Stimulated activated naive CD8-positive, alpha-beta T cell treated with anti-CD3 and anti-CD28 coated beads, Interleukin-15, amount 100 ng/mL, for 72 hours (primary cell): ENCODE results near the gene ARMC9.
A peak's percentile ranks its signal among the peaks of the same experiment; 100 is the strongest.

Source experiments
- ATAC-seq: fragments of 150-1000 bp; cut with Tn5 transposase; 2 replicates; pipeline ENCODE4 v1.10.0; 2021; ENCODE audit warnings: mild to moderate bottlenecking, moderate library complexity
- DNase-seq, 2 donors: peaks; one replicate each; pipeline ENCODE4 v3.0.0; 2021 to 2022
- H3K27ac Mint-ChIP-seq, 2 donors: one replicate each; pipeline ENCODE4 v1.8.0; 2022; ENCODE audit warnings: mild to moderate bottlenecking in 2 of 2, mixed read lengths in 2 of 2, moderate library complexity in 2 of 2
- H3K27me3 Mint-ChIP-seq: one replicate; pipeline ENCODE4 v1.8.0; 2022; ENCODE audit warnings: mixed read lengths
- H3K4me1 Mint-ChIP-seq: one replicate; pipeline ENCODE4 v1.8.0; 2022; ENCODE audit warnings: mild to moderate bottlenecking, mixed read lengths
- H3K4me3 Mint-ChIP-seq, 2 donors: one replicate each; pipeline ENCODE4 v1.8.0; 2022; ENCODE audit warnings: mild to moderate bottlenecking in 2 of 2, mixed read lengths in 2 of 2, moderate library complexity in 1 of 2
- H3K9me3 Mint-ChIP-seq, 2 donors: one replicate each; pipeline ENCODE4 v1.8.0; 2022; ENCODE audit warnings: mixed read lengths in 2 of 2

Gene ARMC9, protein sequence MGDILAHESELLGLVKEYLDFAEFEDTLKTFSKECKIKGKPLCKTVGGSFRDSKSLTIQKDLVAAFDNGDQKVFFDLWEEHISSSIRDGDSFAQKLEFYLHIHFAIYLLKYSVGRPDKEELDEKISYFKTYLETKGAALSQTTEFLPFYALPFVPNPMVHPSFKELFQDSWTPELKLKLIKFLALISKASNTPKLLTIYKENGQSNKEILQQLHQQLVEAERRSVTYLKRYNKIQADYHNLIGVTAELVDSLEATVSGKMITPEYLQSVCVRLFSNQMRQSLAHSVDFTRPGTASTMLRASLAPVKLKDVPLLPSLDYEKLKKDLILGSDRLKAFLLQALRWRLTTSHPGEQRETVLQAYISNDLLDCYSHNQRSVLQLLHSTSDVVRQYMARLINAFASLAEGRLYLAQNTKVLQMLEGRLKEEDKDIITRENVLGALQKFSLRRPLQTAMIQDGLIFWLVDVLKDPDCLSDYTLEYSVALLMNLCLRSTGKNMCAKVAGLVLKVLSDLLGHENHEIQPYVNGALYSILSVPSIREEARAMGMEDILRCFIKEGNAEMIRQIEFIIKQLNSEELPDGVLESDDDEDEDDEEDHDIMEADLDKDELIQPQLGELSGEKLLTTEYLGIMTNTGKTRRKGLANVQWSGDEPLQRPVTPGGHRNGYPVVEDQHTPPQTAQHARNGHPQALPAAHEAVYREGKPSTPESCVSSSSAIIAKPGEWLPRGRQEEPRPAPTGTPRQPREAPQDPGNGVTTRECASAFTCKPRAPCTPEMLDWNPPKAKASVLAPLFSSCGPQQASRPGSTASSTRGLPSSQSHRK

DNA sequence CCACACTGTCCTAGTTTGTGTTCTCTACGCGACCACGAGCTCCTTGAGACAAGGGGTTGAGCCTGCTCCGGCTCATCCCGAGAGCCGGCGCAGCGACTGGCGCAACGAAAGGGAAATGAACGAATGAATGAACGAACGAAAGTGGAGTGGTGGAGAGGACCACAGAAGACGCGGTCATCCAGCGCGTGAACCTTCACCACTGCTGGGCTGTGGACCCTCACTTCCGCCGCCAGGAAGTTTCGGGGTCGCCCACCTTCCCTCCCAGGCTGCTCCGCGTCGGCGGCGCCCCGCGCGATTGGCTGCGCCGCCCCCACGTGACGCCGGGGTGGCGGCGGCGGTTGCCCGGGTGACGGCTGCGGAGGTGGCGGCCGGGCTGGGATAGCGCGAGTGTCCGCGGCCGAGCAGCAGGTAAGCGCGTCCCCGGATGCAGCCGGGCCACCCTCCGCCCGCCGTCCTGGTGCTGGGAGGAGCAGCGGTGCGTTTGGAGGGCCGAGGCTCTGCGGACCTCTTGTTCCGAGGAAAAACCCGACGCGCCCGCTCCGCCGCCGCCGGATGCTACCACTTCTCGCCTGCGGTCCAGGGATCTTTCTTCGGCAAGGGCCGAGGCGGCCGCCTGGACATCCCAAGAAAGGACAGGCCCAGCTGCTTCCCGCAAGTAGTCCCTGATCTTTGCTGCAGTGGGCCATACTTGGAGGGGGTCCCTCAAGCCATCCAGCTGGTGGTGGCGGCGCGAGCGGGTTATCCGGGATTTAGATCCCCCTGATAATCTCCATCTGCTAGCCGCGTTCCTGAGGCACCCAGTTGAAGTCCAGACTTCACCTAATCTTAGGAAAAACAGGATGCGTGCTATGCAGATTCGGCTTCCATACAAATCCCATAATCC lies at the start of gene ARMC9:
TSS of gene ARMC9 (plus strand) at position 341 of the 883 bp plus-strand sequence. CDS start 7,608 bp downstream, outside the sequence.
- Mint-ChIP-seq H3K27me3 (no peaks in the 10 kb centered on the region), H3K4me1 (peaks cover 20% of the 10 kb centered on the region), H3K9me3 (no peaks in the 10 kb centered on the region), H3K27ac (peak within 1 kb of the TSS in 1 of 2 donors; percentile 34), H3K4me3 (peak within 1 kb of the TSS; percentile 88 to 91)
- DNase-seq (peak; percentile 70 to 74), ATAC-seq (peak; percentile 97)

DNA sequence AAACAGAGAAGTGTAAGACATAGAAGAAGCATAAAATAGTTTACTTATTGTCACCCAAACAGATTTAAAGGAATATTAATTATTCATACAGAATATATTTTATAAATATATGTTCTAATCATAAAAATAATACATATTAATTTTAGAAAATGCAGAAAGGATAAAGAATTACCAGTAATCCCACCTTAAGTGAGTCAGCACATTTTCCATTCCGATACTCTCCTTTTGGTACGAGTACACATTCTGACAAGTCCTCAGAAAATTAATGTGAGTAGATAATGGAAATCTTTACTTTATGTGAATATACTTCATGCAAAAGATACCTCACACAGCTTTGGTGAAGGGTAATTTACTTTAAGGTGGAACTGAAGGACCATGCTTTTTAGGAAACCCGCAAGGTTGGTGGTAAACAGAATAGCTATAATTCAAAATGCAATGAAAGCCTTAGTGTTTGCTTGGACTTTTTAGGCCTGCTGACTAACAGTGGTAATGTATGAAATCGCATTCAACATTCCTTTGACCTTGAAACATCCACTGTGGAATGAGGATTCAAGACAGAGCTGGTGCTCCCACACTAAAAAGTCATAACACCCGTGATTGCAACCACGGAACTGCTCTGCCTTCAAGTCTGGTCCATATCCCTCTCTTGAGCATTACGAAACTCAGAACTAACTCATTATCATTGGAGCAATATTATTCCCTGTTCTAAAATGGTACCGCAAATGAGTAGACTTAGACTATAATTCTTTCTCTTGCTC lies 45.5 kb upstream of the ARMC9 start:
- DNase-seq: no peak
- ATAC-seq: no peak

DNA sequence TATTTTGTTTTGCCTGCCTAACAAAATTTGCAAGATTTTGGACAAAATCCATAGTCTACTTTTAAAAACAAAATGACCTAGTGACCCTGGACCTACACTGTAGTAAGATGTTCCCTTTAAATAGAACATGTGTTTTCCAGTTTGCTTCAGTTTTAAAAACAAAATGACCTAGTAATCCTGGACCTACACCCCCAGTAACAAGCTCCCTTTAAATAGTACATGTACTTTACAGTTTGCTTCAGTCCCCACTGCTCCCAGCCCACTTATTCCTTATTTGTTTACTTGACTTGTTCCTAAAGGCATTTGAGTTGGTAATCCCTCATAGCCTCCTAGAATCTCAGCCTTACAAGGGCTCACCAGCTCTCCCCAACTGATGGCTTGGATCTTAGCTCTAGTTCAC lies 39.1 kb upstream of the ARMC9 start:
- H3K4me1 Mint-ChIP-seq: peaks cover 16% of the 10 kb centered on the region
- ATAC-seq (no peak), DNase-seq (no peak)
- no peaks in the 10 kb centered on the region for H3K27me3 Mint-ChIP-seq
- no peaks in the 10 kb centered on the region for H3K9me3 Mint-ChIP-seq
- H3K27ac Mint-ChIP-seq: peak overlapping the region; percentile 4 to 74
- no peak overlapping the region for H3K4me3 Mint-ChIP-seq

More for the DNA sequence above, 45.5 kb upstream of the ARMC9 start:
- Mint-ChIP-seq H3K27me3 (no peaks in the 10 kb centered on the region), H3K4me1 (no peaks in the 10 kb centered on the region), H3K9me3 (no peaks in the 10 kb centered on the region), H3K4me3 (no peak overlapping the region), H3K27ac (no peak overlapping the region)

DNA sequence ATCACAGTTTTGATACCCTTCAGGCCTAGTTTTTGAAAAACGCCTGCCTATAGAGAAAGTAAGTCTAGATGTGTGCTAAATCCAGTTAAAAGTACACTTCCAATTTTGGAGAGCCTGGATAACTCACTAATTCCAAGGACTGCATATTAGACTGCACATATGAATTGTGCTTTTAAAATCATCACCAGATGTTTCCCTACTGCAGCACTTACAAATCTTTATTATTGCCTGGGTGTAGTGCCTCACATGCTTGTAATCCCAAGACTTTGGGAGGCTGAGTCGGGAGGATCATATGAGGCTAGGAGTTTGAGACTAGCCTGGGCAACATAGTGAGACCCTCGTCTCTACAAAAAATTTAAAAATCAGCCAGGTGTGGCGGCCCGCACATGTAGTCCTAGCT lies 37.7 kb upstream of the ARMC9 start:
- Mint-ChIP-seq H3K27ac (no peak overlapping the region), H3K4me3 (no peak overlapping the region), H3K9me3 (no peaks in the 10 kb centered on the region), H3K4me1 (peaks cover 16% of the 10 kb centered on the region), H3K27me3 (no peaks in the 10 kb centered on the region)
- no peak for DNase-seq
- no peak for ATAC-seq

DNA sequence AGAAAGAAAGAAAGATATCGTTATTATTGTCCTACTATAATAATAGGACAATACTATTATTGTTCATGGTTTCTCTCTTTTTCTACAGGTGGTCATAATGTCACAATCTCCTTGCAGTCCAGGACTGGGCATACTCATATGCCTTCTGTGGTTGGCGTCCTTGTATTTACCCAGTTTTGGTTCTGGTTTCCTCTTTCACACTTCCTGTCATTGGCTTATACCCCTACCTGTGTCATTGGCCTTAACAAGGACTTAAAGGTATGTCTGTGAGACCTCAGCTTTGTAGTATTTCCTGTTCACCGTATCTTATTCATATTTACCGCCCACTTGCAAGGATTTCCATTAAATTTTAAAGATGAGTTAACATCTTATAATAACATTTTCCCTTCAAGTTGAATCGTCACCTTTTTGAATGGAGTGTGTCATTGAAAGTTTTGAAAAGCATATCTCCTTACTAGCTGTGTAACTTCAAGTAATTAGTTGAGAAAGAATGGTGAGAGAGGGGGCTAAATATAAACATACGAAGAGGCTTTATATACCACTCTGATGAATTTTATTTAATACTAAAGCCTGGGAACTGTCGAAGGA lies 37.1 kb upstream of the ARMC9 start:
- H3K9me3 Mint-ChIP-seq: no peaks in the 10 kb centered on the region
- peak overlapping the region in 1 of 2 donors; percentile 84 for H3K27ac Mint-ChIP-seq
- ATAC-seq (peak; percentile 99), DNase-seq (no peak)
- peaks cover 16% of the 10 kb centered on the region for H3K4me1 Mint-ChIP-seq
- no peaks in the 10 kb centered on the region for H3K27me3 Mint-ChIP-seq
- H3K4me3 Mint-ChIP-seq: no peak overlapping the region

DNA sequence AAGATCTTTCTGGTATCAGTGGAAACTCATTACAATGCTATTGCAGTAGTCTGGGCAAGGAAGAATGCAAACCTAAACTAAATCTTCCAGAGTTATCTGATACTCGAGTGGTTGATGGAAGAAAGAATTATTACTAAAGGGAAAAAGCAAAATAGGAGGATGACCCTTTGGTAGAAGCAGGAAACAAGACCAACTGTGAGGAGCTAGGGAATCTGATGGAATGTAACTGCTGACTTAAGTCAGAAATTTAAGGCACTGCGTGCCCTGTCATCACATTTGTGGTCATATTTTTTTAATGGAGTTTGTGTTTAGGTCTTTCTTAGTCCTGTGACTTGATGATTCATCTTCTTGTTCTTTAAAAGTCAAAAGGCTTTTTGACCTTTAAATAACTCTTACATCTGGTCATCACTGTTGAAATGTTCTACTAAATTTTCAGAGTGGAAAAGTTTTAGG lies 36.5 kb upstream of the ARMC9 start:
- Mint-ChIP-seq H3K4me1 (peaks cover 22% of the 10 kb centered on the region), H3K4me3 (peak overlapping the region in 1 of 2 donors; percentile 9), H3K27me3 (no peaks in the 10 kb centered on the region), H3K9me3 (no peaks in the 10 kb centered on the region), H3K27ac (peak overlapping the region; percentile 51 to 84)
- ATAC-seq: no peak
- no peak for DNase-seq

- no peaks in the 10 kb centered on the region for H3K27me3 Mint-ChIP-seq
- ATAC-seq (no peak), DNase-seq (no peak)
- peaks cover 33% of the 10 kb centered on the region for H3K4me1 Mint-ChIP-seq
- H3K9me3 Mint-ChIP-seq: no peaks in the 10 kb centered on the region
- H3K4me3 Mint-ChIP-seq: no peak overlapping the region
- H3K27ac Mint-ChIP-seq: no peak overlapping the region
These were observed 35.4 kb upstream of the ARMC9 start for GRCh38 chr2:231163011-231163410.

- Mint-ChIP-seq H3K9me3 (no peaks in the 10 kb centered on the region), H3K4me1 (peaks cover 38% of the 10 kb centered on the region), H3K27me3 (no peaks in the 10 kb centered on the region), H3K27ac (no peak overlapping the region), H3K4me3 (no peak overlapping the region)
- DNase-seq (no peak), ATAC-seq (no peak)
These were observed 34.9 kb upstream of the ARMC9 start for GRCh38 chr2:231163414-231164095.

- no peaks in the 10 kb centered on the region for H3K9me3 Mint-ChIP-seq
- no peak for ATAC-seq
- H3K4me3 Mint-ChIP-seq: no peak overlapping the region
- H3K27me3 Mint-ChIP-seq: no peaks in the 10 kb centered on the region
- H3K27ac Mint-ChIP-seq: peak overlapping the region; percentile 14 to 52
- H3K4me1 Mint-ChIP-seq: peaks cover 23% of the 10 kb centered on the region
- DNase-seq: no peak
These were observed 30.5 kb upstream of the ARMC9 start for GRCh38 chr2:231167745-231168459.

DNA sequence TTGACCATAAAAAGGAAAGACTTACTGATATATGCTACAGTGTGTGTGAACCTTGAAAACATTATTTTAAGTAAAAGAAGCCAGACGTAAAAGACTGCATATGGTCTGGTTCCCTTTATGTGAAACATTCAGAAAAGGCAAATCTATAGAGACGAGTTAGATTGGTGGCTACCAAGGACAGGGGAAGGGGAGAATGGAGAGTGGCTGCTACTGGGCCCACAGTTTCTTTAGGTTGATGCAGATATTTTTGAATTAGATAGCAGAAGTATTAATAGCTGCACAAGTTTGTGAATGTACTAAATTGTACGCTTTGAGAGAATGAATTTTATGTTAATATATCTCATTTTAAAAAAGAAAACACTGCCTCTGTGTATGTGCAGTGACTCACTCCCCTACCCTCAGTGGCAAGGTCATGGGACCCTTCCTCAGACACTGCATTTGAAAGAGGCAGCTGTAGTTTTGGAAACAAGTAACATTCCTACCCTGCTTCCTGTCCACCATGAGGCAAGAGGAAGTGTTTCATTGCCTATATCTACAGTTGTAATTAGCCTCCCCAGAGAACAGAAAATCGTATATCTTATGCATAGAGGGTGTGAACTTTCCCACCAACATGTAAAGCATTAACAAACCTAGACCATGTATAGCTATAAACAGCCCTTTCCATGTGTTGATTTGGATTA lies 29.8 kb upstream of the ARMC9 start:
- no peaks in the 10 kb centered on the region for H3K27me3 Mint-ChIP-seq
- no peaks in the 10 kb centered on the region for H3K9me3 Mint-ChIP-seq
- ATAC-seq (no peak), DNase-seq (no peak)
- H3K4me3 Mint-ChIP-seq: no peak overlapping the region
- H3K27ac Mint-ChIP-seq: peak overlapping the region in 1 of 2 donors; percentile 52
- H3K4me1 Mint-ChIP-seq: peaks cover 23% of the 10 kb centered on the region

GRCh38 chr2:231169488-231169887 lies 28.9 kb upstream of the ARMC9 start:
- Mint-ChIP-seq H3K9me3 (no peaks in the 10 kb centered on the region), H3K27me3 (no peaks in the 10 kb centered on the region), H3K4me1 (peaks cover 23% of the 10 kb centered on the region), H3K27ac (no peak overlapping the region), H3K4me3 (no peak overlapping the region)
- DNase-seq: no peak
- no peak for ATAC-seq

- DNase-seq (no peak), ATAC-seq (no peak)
- H3K9me3 Mint-ChIP-seq: no peaks in the 10 kb centered on the region
- H3K27ac Mint-ChIP-seq: no peak overlapping the region
- H3K27me3 Mint-ChIP-seq: no peaks in the 10 kb centered on the region
- H3K4me3 Mint-ChIP-seq: no peak overlapping the region
- H3K4me1 Mint-ChIP-seq: peaks cover 23% of the 10 kb centered on the region
These were observed 28.4 kb upstream of the ARMC9 start for GRCh38 chr2:231170055-231170454.

GRCh38 chr2:231172025-231172424 lies 26.4 kb upstream of the ARMC9 start:
- no peak overlapping the region for H3K27ac Mint-ChIP-seq
- no peak for DNase-seq
- H3K27me3 Mint-ChIP-seq: no peaks in the 10 kb centered on the region
- no peak for ATAC-seq
- no peak overlapping the region for H3K4me3 Mint-ChIP-seq
- peaks cover 16% of the 10 kb centered on the region for H3K4me1 Mint-ChIP-seq
- no peaks in the 10 kb centered on the region for H3K9me3 Mint-ChIP-seq
